SK-N-SH (cell line): Measurements from ENCODE around the gene CCDC47.

Source experiments
- ELF1 ChIP-seq: IDR thresholded peaks from 2 replicates; pipeline ENCODE4 v1.4.0; 2012
- FOXJ3 ChIP-seq: sonication (generic); formaldehyde crosslinking; IDR thresholded peaks from 2 replicates; pipeline ENCODE4 v1.5.1; 2020; ENCODE audit warnings: mild to moderate bottlenecking, missing genetic modification reagents
- POLR2AphosphoS5 ChIP-seq: IDR thresholded peaks from 2 replicates; pipeline ENCODE4 v1.6.1; 2012; ENCODE audit warnings: low read depth, low read length
- RAD21 ChIP-seq: IDR thresholded peaks from 2 replicates; pipeline ENCODE4 v1.6.1; 2012; ENCODE audit warnings: mild to moderate bottlenecking, low read length
- RFX5 ChIP-seq: IDR thresholded peaks from 2 replicates; pipeline ENCODE4 v1.6.1; 2012; ENCODE audit warnings: mild to moderate bottlenecking, improper control_type of control experiment, low read length
- RXRA ChIP-seq: IDR thresholded peaks from 2 replicates; pipeline ENCODE4 v1.4.0; 2012; ENCODE audit warnings: low read depth, mild to moderate bottlenecking, borderline replicate concordance
- TAF1 ChIP-seq: IDR thresholded peaks from 2 replicates; pipeline ENCODE4 v1.6.1; 2012; ENCODE audit warnings: low read depth, mild to moderate bottlenecking, low read length, moderate library complexity, borderline replicate concordance
- YY1 ChIP-seq: IDR thresholded peaks from 2 replicates; pipeline ENCODE4 v1.4.0; 2012; ENCODE audit warnings: low read depth, mild to moderate bottlenecking
- TF ChIP-seq, protein P1 (sequence below): fragments of 200-600 bp; sonication (generic); IDR thresholded peaks from 2 replicates; pipeline ENCODE4 v1.6.1; 2017; ENCODE audit warnings: antibody characterized with exemption, mild to moderate bottlenecking, moderate library complexity
- TF ChIP-seq, protein P2 (sequence below): IDR thresholded peaks from 2 replicates; pipeline ENCODE4 v1.6.1; 2012; ENCODE audit warnings: mild to moderate bottlenecking, low read depth, low read length, moderate library complexity
- TF ChIP-seq, protein P3 (sequence below): IDR thresholded peaks from 2 replicates; pipeline ENCODE4 v1.4.0; 2012; ENCODE audit warnings: low read depth
- TF ChIP-seq, protein P4 (sequence below): IDR thresholded peaks from 2 replicates; pipeline ENCODE4 v1.4.0; 2012; ENCODE audit warnings: low read depth, borderline replicate concordance

DNA sequence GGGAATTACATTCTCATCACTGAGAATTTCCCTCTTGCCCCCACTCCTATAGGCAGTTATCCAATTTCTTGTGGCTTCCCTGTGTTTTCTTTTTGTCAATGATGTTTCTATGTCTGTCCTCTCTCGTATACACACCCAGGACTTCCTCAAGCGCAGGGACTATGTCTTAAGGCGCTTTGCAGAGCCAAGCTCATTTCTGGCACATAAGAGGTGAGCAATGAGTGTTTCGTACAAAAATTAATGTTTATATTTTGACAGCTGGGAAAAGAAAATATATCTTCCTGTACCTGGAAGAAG is 1.5 kb upstream of the CCDC47 start:
- TF ChIP-seq, protein P1, sequence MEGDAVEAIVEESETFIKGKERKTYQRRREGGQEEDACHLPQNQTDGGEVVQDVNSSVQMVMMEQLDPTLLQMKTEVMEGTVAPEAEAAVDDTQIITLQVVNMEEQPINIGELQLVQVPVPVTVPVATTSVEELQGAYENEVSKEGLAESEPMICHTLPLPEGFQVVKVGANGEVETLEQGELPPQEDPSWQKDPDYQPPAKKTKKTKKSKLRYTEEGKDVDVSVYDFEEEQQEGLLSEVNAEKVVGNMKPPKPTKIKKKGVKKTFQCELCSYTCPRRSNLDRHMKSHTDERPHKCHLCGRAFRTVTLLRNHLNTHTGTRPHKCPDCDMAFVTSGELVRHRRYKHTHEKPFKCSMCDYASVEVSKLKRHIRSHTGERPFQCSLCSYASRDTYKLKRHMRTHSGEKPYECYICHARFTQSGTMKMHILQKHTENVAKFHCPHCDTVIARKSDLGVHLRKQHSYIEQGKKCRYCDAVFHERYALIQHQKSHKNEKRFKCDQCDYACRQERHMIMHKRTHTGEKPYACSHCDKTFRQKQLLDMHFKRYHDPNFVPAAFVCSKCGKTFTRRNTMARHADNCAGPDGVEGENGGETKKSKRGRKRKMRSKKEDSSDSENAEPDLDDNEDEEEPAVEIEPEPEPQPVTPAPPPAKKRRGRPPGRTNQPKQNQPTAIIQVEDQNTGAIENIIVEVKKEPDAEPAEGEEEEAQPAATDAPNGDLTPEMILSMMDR: no peak
- TF ChIP-seq TAF1 (no peak), FOXJ3 (CRISPR knock-in tag) (no peak), RAD21 (no peak), RXRA (no peak), RFX5 (no peak), YY1 (no peak), POLR2AphosphoS5 (no peak), ELF1 (no peak)
- TF ChIP-seq, protein P2, sequence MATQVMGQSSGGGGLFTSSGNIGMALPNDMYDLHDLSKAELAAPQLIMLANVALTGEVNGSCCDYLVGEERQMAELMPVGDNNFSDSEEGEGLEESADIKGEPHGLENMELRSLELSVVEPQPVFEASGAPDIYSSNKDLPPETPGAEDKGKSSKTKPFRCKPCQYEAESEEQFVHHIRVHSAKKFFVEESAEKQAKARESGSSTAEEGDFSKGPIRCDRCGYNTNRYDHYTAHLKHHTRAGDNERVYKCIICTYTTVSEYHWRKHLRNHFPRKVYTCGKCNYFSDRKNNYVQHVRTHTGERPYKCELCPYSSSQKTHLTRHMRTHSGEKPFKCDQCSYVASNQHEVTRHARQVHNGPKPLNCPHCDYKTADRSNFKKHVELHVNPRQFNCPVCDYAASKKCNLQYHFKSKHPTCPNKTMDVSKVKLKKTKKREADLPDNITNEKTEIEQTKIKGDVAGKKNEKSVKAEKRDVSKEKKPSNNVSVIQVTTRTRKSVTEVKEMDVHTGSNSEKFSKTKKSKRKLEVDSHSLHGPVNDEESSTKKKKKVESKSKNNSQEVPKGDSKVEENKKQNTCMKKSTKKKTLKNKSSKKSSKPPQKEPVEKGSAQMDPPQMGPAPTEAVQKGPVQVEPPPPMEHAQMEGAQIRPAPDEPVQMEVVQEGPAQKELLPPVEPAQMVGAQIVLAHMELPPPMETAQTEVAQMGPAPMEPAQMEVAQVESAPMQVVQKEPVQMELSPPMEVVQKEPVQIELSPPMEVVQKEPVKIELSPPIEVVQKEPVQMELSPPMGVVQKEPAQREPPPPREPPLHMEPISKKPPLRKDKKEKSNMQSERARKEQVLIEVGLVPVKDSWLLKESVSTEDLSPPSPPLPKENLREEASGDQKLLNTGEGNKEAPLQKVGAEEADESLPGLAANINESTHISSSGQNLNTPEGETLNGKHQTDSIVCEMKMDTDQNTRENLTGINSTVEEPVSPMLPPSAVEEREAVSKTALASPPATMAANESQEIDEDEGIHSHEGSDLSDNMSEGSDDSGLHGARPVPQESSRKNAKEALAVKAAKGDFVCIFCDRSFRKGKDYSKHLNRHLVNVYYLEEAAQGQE: no peak
- TF ChIP-seq, protein P3, sequence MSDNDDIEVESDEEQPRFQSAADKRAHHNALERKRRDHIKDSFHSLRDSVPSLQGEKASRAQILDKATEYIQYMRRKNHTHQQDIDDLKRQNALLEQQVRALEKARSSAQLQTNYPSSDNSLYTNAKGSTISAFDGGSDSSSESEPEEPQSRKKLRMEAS: no peak
- TF ChIP-seq, protein P4, sequence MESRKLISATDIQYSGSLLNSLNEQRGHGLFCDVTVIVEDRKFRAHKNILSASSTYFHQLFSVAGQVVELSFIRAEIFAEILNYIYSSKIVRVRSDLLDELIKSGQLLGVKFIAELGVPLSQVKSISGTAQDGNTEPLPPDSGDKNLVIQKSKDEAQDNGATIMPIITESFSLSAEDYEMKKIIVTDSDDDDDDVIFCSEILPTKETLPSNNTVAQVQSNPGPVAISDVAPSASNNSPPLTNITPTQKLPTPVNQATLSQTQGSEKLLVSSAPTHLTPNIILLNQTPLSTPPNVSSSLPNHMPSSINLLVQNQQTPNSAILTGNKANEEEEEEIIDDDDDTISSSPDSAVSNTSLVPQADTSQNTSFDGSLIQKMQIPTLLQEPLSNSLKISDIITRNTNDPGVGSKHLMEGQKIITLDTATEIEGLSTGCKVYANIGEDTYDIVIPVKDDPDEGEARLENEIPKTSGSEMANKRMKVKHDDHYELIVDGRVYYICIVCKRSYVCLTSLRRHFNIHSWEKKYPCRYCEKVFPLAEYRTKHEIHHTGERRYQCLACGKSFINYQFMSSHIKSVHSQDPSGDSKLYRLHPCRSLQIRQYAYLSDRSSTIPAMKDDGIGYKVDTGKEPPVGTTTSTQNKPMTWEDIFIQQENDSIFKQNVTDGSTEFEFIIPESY: no peak
